Tibial nerve (tissue), 4 donors: ENCODE measurements around the gene SIGLEC6.

ENCODE experiments used
- CTCF ChIP-seq, 5 experiments: fragments of 200-600 bp in 3 of 5; fragments of 450-650 bp in 2 of 5; sonication (generic) in 3 of 5; IDR thresholded peaks; one replicate each; pipeline ENCODE4 v1.5.1; 2016 to 2019; ENCODE audit warnings: antibody characterized with exemption in 5 of 5, mild to moderate bottlenecking in 3 of 5, moderate library complexity in 2 of 5
- EP300 ChIP-seq, 2 donors: sonication (generic); formaldehyde crosslinking; IDR thresholded peaks; one replicate each; pipeline ENCODE4 v1.6.1; 2017; ENCODE audit warnings: antibody characterized with exemption in 2 of 2, mild to moderate bottlenecking in 1 of 2

- TF ChIP-seq EP300 (IDR thresholded peaks at IDR 0.05) (no peak), CTCF (IDR thresholded peaks at IDR 0.05) (no peak)
Measured at GRCh38 chr19:51564791-51565190, 33.3 kb upstream of the SIGLEC6 start.
